Peyer's patch (tissue), 4 donors: Measurements from ENCODE around the gene PPTC7. TPM values are rescaled to one million over a fixed set of nuclear protein-coding genes. Genes with fewer than 3 reads are reported as not detected.

Source experiments
- DNase-seq, 3 donors: peaks; one replicate each; pipeline ENCODE4 v3.0.0-alpha.2; 2017 to 2019
- H3K27ac ChIP-seq, 4 donors: fragments of 200-600 bp; sonication (generic); one replicate each; pipeline ENCODE4 v1.5.1; 2016 to 2019
- H3K27me3 ChIP-seq, 2 donors: fragments of 200-600 bp; sonication (generic); one replicate each; pipeline ENCODE4 v1.5.1; 2019
- H3K36me3 ChIP-seq, 3 donors: fragments of 200-600 bp; sonication (generic); one replicate each; pipeline ENCODE4 v1.5.1; 2016 to 2019
- H3K4me1 ChIP-seq, 4 donors: fragments of 200-600 bp; sonication (generic); one replicate each; pipeline ENCODE4 v1.5.1; 2016 to 2019
- H3K4me3 ChIP-seq, 4 donors: fragments of 200-600 bp; sonication (generic); 1 replicate in 3 of 4; 2 replicates in 1 of 4; pipeline ENCODE4 v1.5.1; 2016 to 2019; ENCODE audit warnings: mild to moderate bottlenecking in 1 of 4
- H3K9me3 ChIP-seq, 4 donors: fragments of 200-600 bp; sonication (generic); one replicate each; pipeline ENCODE4 v1.5.1; 2016 to 2019; ENCODE audit warnings: mild to moderate bottlenecking in 1 of 4
- CTCF ChIP-seq, 6 experiments: fragments of 450-650 bp in 4 of 6; fragments of 200-600 bp in 2 of 6; sonication (generic) in 1 of 6; IDR thresholded peaks; one replicate each; pipeline ENCODE4 v1.5.1; 2017 to 2019; ENCODE audit warnings: antibody characterized with exemption in 6 of 6, mild to moderate bottlenecking in 3 of 6, moderate library complexity in 1 of 6
- POLR2A ChIP-seq, 2 donors: fragments of 450-650 bp; IDR thresholded peaks; one replicate each; pipeline ENCODE4 v1.5.1; 2017; ENCODE audit warnings: antibody characterized with exemption in 2 of 2, mild to moderate bottlenecking in 2 of 2, moderate library complexity in 2 of 2
- total RNA-seq, 4 donors: library from RNA; depleted of rRNA; stranded (reverse); fragments of >200 nt; gene quantifications; one replicate each; pipeline ENCODE4 v1.1.0, GENCODE V29; 2016

Gene PPTC7
- total RNA-seq, 4 donors from 2014 or later, result 19.5 to 21.4 (median 20.1) TPM

GRCh38 chr12:110557300-110557699, 25.8 kb downstream of the PPTC7 start:
- no peak overlapping the region for H3K4me3 ChIP-seq
- H3K27me3 ChIP-seq, result no peaks in the 10 kb centered on the region
- no peak overlapping the region for H3K27ac ChIP-seq
- H3K4me1 ChIP-seq, result peaks cover 0 to 34% (median 2%) of the 10 kb centered on the region in 4 donors
- no peaks in the 10 kb centered on the region for H3K36me3 ChIP-seq
- DNase-seq, result no peak
- TF ChIP-seq CTCF (IDR thresholded peaks at IDR 0.05), result no peak
- no peak for TF ChIP-seq POLR2A (IDR thresholded peaks at IDR 0.05)
- H3K9me3 ChIP-seq, result no peaks in the 10 kb centered on the region

DNA sequence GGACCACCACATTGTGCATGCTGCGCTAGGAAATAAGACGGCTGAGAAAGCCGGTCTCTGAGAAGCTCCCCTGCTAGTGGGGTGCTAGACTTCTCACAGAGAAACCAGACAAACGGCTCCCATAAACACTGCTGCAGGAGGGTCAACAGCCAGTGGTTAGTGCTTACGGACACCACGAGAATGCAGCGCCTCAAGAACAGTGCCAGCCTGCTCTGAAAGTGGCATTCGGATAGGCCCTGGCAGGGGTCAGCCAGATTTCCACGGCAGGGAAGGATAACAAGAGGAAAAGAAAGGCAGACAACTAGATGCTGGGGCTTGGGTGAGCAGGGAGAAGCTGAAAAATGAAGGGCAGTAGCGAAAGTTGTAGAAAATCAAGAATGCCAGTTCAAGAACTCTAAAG, 26.4 kb downstream of the PPTC7 start:
- TF ChIP-seq POLR2A (IDR thresholded peaks at IDR 0.05), result no peak
- no peak for TF ChIP-seq CTCF (IDR thresholded peaks at IDR 0.05)
- Histone ChIP-seq H3K27me3 (no peaks in the 10 kb centered on the region), H3K36me3 (peaks cover 0 to under 1% (median 0%) of the 10 kb centered on the region in 3 donors), H3K27ac (no peak overlapping the region), H3K4me1 (peaks cover 0 to 31% (median 2%) of the 10 kb centered on the region in 4 donors), H3K4me3 (no peak overlapping the region), H3K9me3 (no peaks in the 10 kb centered on the region)
- no peak for DNase-seq

DNA sequence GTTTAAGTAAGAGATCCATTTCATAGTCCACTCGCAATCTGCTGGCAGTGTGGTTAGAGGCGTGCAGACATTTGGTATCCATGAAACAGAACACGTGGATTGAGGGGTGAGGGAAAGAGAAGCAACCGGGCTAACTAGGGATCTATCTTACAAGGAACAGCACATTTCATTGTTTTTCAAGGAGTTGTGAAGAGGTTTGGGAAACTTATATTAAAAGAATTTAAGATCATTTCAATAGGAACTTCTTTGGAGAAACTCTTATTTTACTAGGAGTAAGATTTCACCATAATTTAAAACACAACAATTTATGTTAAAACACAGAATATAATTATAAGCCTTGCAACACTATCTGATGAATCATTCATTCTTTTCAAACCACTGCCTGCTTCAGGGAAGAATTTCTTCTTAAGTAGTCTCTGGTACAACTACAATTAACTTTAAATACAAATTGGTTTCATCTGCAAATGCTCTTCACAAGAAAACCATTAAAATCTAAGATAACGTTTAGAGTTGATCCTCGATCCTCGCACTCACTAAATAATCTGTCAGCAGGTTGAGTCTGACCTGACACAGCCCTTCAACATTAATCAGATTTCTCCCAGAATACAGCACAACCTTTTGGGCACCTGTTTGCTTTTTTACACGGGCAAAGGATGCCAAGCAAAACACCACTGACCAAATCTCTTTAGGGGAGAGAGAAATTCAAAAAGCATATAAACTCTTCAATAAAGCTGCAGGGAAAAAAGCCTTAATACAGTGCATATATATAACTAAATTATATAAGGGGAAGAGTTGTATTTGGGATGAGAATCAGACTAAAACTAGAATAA, 27.3 kb downstream of the PPTC7 start:
- H3K36me3 ChIP-seq, result peaks cover 0 to 7% (median 0%) of the 10 kb centered on the region in 3 donors
- no peaks in the 10 kb centered on the region for H3K27me3 ChIP-seq
- TF ChIP-seq CTCF (IDR thresholded peaks at IDR 0.05), result no peak
- TF ChIP-seq POLR2A (IDR thresholded peaks at IDR 0.05), result no peak
- no peak overlapping the region for H3K27ac ChIP-seq
- H3K4me1 ChIP-seq, result peaks cover 0 to 21% (median 0%) of the 10 kb centered on the region in 4 donors
- no peaks in the 10 kb centered on the region for H3K9me3 ChIP-seq
- no peak for DNase-seq
- H3K4me3 ChIP-seq, result no peak overlapping the region

DNA sequence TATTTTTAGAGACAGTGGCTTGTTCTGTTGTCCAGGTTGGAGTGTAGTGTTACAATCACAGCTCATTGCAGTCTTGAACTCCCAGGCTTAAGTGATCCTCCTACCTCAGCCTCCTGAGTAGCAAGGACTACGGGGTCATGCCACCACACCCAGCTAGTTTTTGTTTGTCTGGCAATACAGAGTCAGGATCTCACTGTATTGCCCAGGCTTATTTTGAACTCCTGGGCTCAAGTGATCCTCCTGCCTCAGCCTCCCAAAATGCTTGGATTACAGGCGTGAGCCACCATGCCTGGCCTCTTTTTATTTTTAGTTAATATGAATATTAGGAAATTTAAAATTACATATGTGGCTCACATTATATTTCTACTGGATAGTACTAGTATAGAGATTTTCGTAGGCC, 28.9 kb downstream of the PPTC7 start:
- Histone ChIP-seq H3K27ac (no peak overlapping the region), H3K36me3 (peaks cover 0 to 14% (median 0%) of the 10 kb centered on the region in 3 donors), H3K9me3 (no peaks in the 10 kb centered on the region), H3K4me1 (peaks cover 0 to 21% (median 0%) of the 10 kb centered on the region in 4 donors), H3K4me3 (no peak overlapping the region), H3K27me3 (no peaks in the 10 kb centered on the region)
- DNase-seq, result no peak
- TF ChIP-seq CTCF (IDR thresholded peaks at IDR 0.05) (no peak), POLR2A (IDR thresholded peaks at IDR 0.05) (no peak)

DNA sequence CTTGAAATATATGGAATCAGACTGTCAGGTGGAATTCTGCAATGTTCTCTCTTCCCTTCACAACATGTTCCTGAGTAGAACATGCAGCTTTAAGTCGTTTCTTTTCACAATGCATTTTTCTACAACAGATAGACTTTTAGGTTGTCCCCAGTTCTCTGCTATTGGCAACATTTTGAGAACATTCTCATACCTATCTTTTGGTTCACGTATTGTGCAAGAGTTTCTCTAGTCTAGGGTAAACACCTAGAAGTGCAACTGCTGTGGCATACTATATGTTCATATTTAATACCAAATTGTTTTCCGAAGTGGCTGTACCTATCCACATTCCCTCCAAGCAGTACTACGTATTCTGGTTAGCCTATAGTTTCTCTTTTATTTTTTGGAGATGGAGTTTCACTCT, 32.1 kb downstream of the PPTC7 start:
- H3K27ac ChIP-seq, result no peak overlapping the region
- H3K9me3 ChIP-seq, result no peaks in the 10 kb centered on the region
- H3K4me1 ChIP-seq, result peaks cover 0 to 23% (median 0%) of the 10 kb centered on the region in 4 donors
- TF ChIP-seq POLR2A (IDR thresholded peaks at IDR 0.05) (no peak), CTCF (IDR thresholded peaks at IDR 0.05) (no peak)
- DNase-seq, result no peak
- H3K4me3 ChIP-seq, result no peak overlapping the region
- H3K36me3 ChIP-seq, result peaks cover 0 to 14% (median 0%) of the 10 kb centered on the region in 3 donors
- no peaks in the 10 kb centered on the region for H3K27me3 ChIP-seq
